Activated naive CD8-positive, alpha-beta T cell treated with anti-CD3 and anti-CD28 coated beads, Interleukin-2, amount 50 U/mL, for 24 hours (primary cell): ENCODE data around the gene OR4F15.
"Not testable (repeated sequence)": the region's sequence is repeated elsewhere in the genome, so short reads cannot be mapped to it uniquely, and the experiment has no call there.

Experiments used
- ATAC-seq: fragments of 150-1000 bp; cut with Tn5 transposase; one replicate; pipeline ENCODE4 v1.10.0; 2021
- DNase-seq: peaks from one replicate; pipeline ENCODE4 v3.0.0; 2021
- H3K27ac Mint-ChIP-seq: one replicate; pipeline ENCODE4 v1.8.0; 2021; ENCODE audit warnings: mild to moderate bottlenecking, mixed read lengths
- H3K27me3 Mint-ChIP-seq: one replicate; pipeline ENCODE4 v1.8.0; 2021; ENCODE audit warnings: mixed read lengths
- H3K36me3 Mint-ChIP-seq: one replicate; pipeline ENCODE4 v1.8.0; 2021; ENCODE audit warnings: low read depth, mixed read lengths
- H3K4me1 Mint-ChIP-seq: one replicate; pipeline ENCODE4 v1.8.0; 2021; ENCODE audit warnings: mixed read lengths
- H3K4me3 Mint-ChIP-seq: one replicate; pipeline ENCODE4 v1.8.0; 2021; ENCODE audit warnings: mild to moderate bottlenecking, moderate library complexity, mixed read lengths
- H3K9me3 Mint-ChIP-seq: one replicate; pipeline ENCODE4 v1.8.0; 2021; ENCODE audit warnings: mixed read lengths

The OR4F15 gene

GRCh38 chr15:101788503-101789269 lies 23.3 kb upstream of the OR4F15 start:
- H3K4me3 Mint-ChIP-seq, ATAC-seq, H3K36me3 Mint-ChIP-seq, H3K27ac Mint-ChIP-seq, DNase-seq, H3K4me1 Mint-ChIP-seq, H3K27me3 Mint-ChIP-seq, H3K9me3 Mint-ChIP-seq: not testable (repeated sequence)

GRCh38 chr15:101790748-101791147 lies 21.3 kb upstream of the OR4F15 start:
- not testable (repeated sequence) for H3K4me3 Mint-ChIP-seq, DNase-seq, H3K4me1 Mint-ChIP-seq, H3K27ac Mint-ChIP-seq, H3K27me3 Mint-ChIP-seq, ATAC-seq, H3K36me3 Mint-ChIP-seq, H3K9me3 Mint-ChIP-seq

- H3K27ac Mint-ChIP-seq, H3K36me3 Mint-ChIP-seq, ATAC-seq, H3K27me3 Mint-ChIP-seq, H3K4me3 Mint-ChIP-seq, H3K4me1 Mint-ChIP-seq, H3K9me3 Mint-ChIP-seq, DNase-seq: not testable (repeated sequence)
Measured at GRCh38 chr15:101793981-101794380, 18.0 kb upstream of the OR4F15 start.

GRCh38 chr15:101795455-101795854 lies 16.5 kb upstream of the OR4F15 start:
- peaks cover 8% of the 10 kb centered on the region for H3K27me3 Mint-ChIP-seq
- no peak overlapping the region for H3K27ac Mint-ChIP-seq
- H3K4me1 Mint-ChIP-seq, result no peaks in the 10 kb centered on the region
- H3K36me3 Mint-ChIP-seq, result no peaks in the 10 kb centered on the region
- H3K4me3 Mint-ChIP-seq, result no peak overlapping the region
- ATAC-seq, result no peak
- no peaks in the 10 kb centered on the region for H3K9me3 Mint-ChIP-seq
- no peak for DNase-seq

GRCh38 chr15:101799665-101800064 lies 12.3 kb upstream of the OR4F15 start:
- ATAC-seq, result no peak
- no peak for DNase-seq
- no peak overlapping the region for H3K27ac Mint-ChIP-seq
- peaks cover 7% of the 10 kb centered on the region for H3K27me3 Mint-ChIP-seq
- H3K4me1 Mint-ChIP-seq, result no peaks in the 10 kb centered on the region
- no peaks in the 10 kb centered on the region for H3K9me3 Mint-ChIP-seq
- H3K36me3 Mint-ChIP-seq, result no peaks in the 10 kb centered on the region
- H3K4me3 Mint-ChIP-seq, result no peak overlapping the region

GRCh38 chr15:101801048-101801447 lies 11.0 kb upstream of the OR4F15 start:
- Mint-ChIP-seq H3K4me3 (no peak overlapping the region), H3K27me3 (peaks cover 16% of the 10 kb centered on the region), H3K4me1 (no peaks in the 10 kb centered on the region), H3K27ac (no peak overlapping the region), H3K36me3 (no peaks in the 10 kb centered on the region), H3K9me3 (no peaks in the 10 kb centered on the region)
- DNase-seq (no peak), ATAC-seq (no peak)

GRCh38 chr15:101803209-101803608 lies 8.8 kb upstream of the OR4F15 start, which contains the start of gene OR4F6:
OR4F6 (plus strand) TSS chr15:101803509; CDS start chr15:101805720, 2,211 bp downstream.
- no peak for DNase-seq

GRCh38 chr15:101803676-101804075 lies 8.3 kb upstream of the OR4F15 start:
- DNase-seq (no peak), ATAC-seq (no peak)
- no peaks in the 10 kb centered on the region for H3K36me3 Mint-ChIP-seq
- H3K9me3 Mint-ChIP-seq, result no peaks in the 10 kb centered on the region
- no peaks in the 10 kb centered on the region for H3K4me1 Mint-ChIP-seq
- H3K27me3 Mint-ChIP-seq, result peaks cover 17% of the 10 kb centered on the region
- no peak overlapping the region for H3K27ac Mint-ChIP-seq
- no peak overlapping the region for H3K4me3 Mint-ChIP-seq

More at GRCh38 chr15:101803209-101803608, 8.8 kb upstream of the OR4F15 start, which contains the start of gene OR4F6:
- H3K27ac Mint-ChIP-seq, result no peak within 1 kb of the TSS
- H3K36me3 Mint-ChIP-seq, result no peaks in the 10 kb centered on the region
- H3K9me3 Mint-ChIP-seq, result no peaks in the 10 kb centered on the region
- peaks cover 18% of the 10 kb centered on the region for H3K27me3 Mint-ChIP-seq
- no peak for ATAC-seq
- no peak within 1 kb of the TSS for H3K4me3 Mint-ChIP-seq
- no peaks in the 10 kb centered on the region for H3K4me1 Mint-ChIP-seq

GRCh38 chr15:101804375-101804774 lies 7.6 kb upstream of the OR4F15 start:
- DNase-seq, result no peak
- no peaks in the 10 kb centered on the region for H3K36me3 Mint-ChIP-seq
- H3K4me3 Mint-ChIP-seq, result no peak overlapping the region
- no peaks in the 10 kb centered on the region for H3K4me1 Mint-ChIP-seq
- H3K27me3 Mint-ChIP-seq, result peaks cover 17% of the 10 kb centered on the region
- H3K9me3 Mint-ChIP-seq, result no peaks in the 10 kb centered on the region
- no peak for ATAC-seq
- H3K27ac Mint-ChIP-seq, result no peak overlapping the region

GRCh38 chr15:101804941-101805340 lies 7.1 kb upstream of the OR4F15 start:
- Mint-ChIP-seq H3K36me3 (no peaks in the 10 kb centered on the region), H3K4me1 (no peaks in the 10 kb centered on the region), H3K9me3 (no peaks in the 10 kb centered on the region), H3K27me3 (peaks cover 17% of the 10 kb centered on the region), H3K27ac (no peak overlapping the region), H3K4me3 (no peak overlapping the region)
- DNase-seq (no peak), ATAC-seq (no peak)

GRCh38 chr15:101805605-101806345 lies 6.2 kb upstream of the OR4F15 start:
- H3K27ac Mint-ChIP-seq, result no peak overlapping the region
- H3K4me3 Mint-ChIP-seq, result no peak overlapping the region
- ATAC-seq, result no peak
- H3K27me3 Mint-ChIP-seq, result peaks cover 21% of the 10 kb centered on the region
- no peak for DNase-seq
- no peaks in the 10 kb centered on the region for H3K4me1 Mint-ChIP-seq
- peaks cover 2% of the 10 kb centered on the region for H3K9me3 Mint-ChIP-seq
- no peaks in the 10 kb centered on the region for H3K36me3 Mint-ChIP-seq

GRCh38 chr15:101807345-101807945 lies 4.6 kb upstream of the OR4F15 start:
- no peak for ATAC-seq
- H3K27me3 Mint-ChIP-seq, result peaks cover 22% of the 10 kb centered on the region
- DNase-seq, result no peak

GRCh38 chr15:101808201-101808600 lies 3.8 kb upstream of the OR4F15 start:
- Mint-ChIP-seq H3K4me3 (no peak overlapping the region), H3K4me1 (no peaks in the 10 kb centered on the region), H3K27ac (no peak overlapping the region), H3K36me3 (no peaks in the 10 kb centered on the region), H3K9me3 (peaks cover 4% of the 10 kb centered on the region), H3K27me3 (peaks cover 25% of the 10 kb centered on the region)
- ATAC-seq (no peak), DNase-seq (no peak)

More at GRCh38 chr15:101807345-101807945, 4.6 kb upstream of the OR4F15 start:
- no peak overlapping the region for H3K27ac Mint-ChIP-seq
- no peaks in the 10 kb centered on the region for H3K36me3 Mint-ChIP-seq
- no peaks in the 10 kb centered on the region for H3K4me1 Mint-ChIP-seq
- H3K9me3 Mint-ChIP-seq, result peaks cover 4% of the 10 kb centered on the region
- no peak overlapping the region for H3K4me3 Mint-ChIP-seq

GRCh38 chr15:101810456-101810855 lies 1.5 kb upstream of the OR4F15 start:
- peaks cover 4% of the 10 kb centered on the region for H3K9me3 Mint-ChIP-seq
- H3K4me3 Mint-ChIP-seq, result no peak overlapping the region
- H3K4me1 Mint-ChIP-seq, result no peaks in the 10 kb centered on the region
- H3K27ac Mint-ChIP-seq, result no peak overlapping the region
- DNase-seq (no peak), ATAC-seq (no peak)
- no peaks in the 10 kb centered on the region for H3K36me3 Mint-ChIP-seq
- H3K27me3 Mint-ChIP-seq, result peaks cover 24% of the 10 kb centered on the region

GRCh38 chr15:101810876-101811275 lies 1.1 kb upstream of the OR4F15 start:
- ATAC-seq, result no peak
- Mint-ChIP-seq H3K27me3 (peaks cover 22% of the 10 kb centered on the region), H3K4me1 (no peaks in the 10 kb centered on the region), H3K9me3 (peaks cover 4% of the 10 kb centered on the region), H3K36me3 (no peaks in the 10 kb centered on the region), H3K4me3 (no peak overlapping the region), H3K27ac (no peak overlapping the region)
- no peak for DNase-seq
